MCF 10A (cell line): Measurements from ENCODE around the gene GPSM1. TPM values are rescaled to one million over a fixed set of nuclear protein-coding genes. Genes with fewer than 3 reads are reported as not detected.
"Not testable (repeated sequence)": the region's sequence is repeated elsewhere in the genome, so short reads cannot be mapped to it uniquely, and the experiment has no call there.

ENCODE experiments used
- BruUV-seq: library from RNA; stranded (reverse); fragments of 400-500 nt; replicated peaks from 2 replicates; lab custom pipeline; 2021; lab: Mats Ljungman, UMichigan
- CTCF ChIA-PET: fragments of 300-600 bp; sonication (Branson Sonifier 250); formaldehyde crosslinking; extraction: SDS; loops from one replicate; lab custom pipeline; 2021; ENCODE audit warnings: antibody characterized with exemption, inconsistent platforms; lab: Yijun Ruan, JAX
- POLR2A ChIA-PET: fragments of 300-600, 350-650 bp; sonication (Branson Sonifier 250); formaldehyde crosslinking; extraction: SDS; loops from one replicate; lab custom pipeline; 2020; ENCODE audit warnings: antibody characterized with exemption, inconsistent platforms; lab: Yijun Ruan, JAX
- DNase-seq: peaks from one replicate; pipeline ENCODE4 v3.0.0-alpha.2; 2018; ENCODE audit not compliant: unreplicated experiment
- H3K27ac Mint-ChIP-seq: one replicate; pipeline ENCODE4 v1.8.0; 2022; ENCODE audit warnings: mild to moderate bottlenecking, low read depth, mixed read lengths; ENCODE audit not compliant: unreplicated experiment
- H3K27me3 Mint-ChIP-seq: one replicate; pipeline ENCODE4 v1.8.0; 2022; ENCODE audit warnings: mixed read lengths; ENCODE audit not compliant: insufficient read depth, unreplicated experiment
- H3K36me3 Mint-ChIP-seq: one replicate; pipeline ENCODE4 v1.8.0; 2022; ENCODE audit warnings: mild to moderate bottlenecking, moderate library complexity, mixed read lengths; ENCODE audit not compliant: insufficient read depth, unreplicated experiment
- H3K4me1 Mint-ChIP-seq: one replicate; pipeline ENCODE4 v1.8.0; 2022; ENCODE audit warnings: mixed read lengths; ENCODE audit not compliant: insufficient read depth, unreplicated experiment
- H3K4me3 Mint-ChIP-seq: one replicate; pipeline ENCODE4 v1.8.0; 2022; ENCODE audit warnings: mild to moderate bottlenecking, moderate library complexity, mixed read lengths; ENCODE audit not compliant: unreplicated experiment
- H3K9me3 Mint-ChIP-seq: one replicate; pipeline ENCODE4 v1.8.0; 2022; ENCODE audit warnings: mixed read lengths; ENCODE audit not compliant: unreplicated experiment
- CTCF ChIP-seq: fragments of 200-600 bp; IDR thresholded peaks from one replicate; pipeline ENCODE4 v1.8.0; 2022; ENCODE audit warnings: antibody characterized with exemption, mild to moderate bottlenecking; ENCODE audit not compliant: unreplicated experiment
- intact Hi-C: fragments of 100-400 bp; cut with micrococcal nuclease; formaldehyde crosslinking; loops from 2 replicates; pipeline ENCODE4 v1.14.1; 2022
- total RNA-seq: library from RNA; stranded (reverse); gene quantifications from 2 replicates; pipeline ENCODE4 v1.2.3, GENCODE V29; 2022

GPSM1 gene
- total RNA-seq, 1 experiment from 2014 or later, result 15.5 TPM

DNA sequence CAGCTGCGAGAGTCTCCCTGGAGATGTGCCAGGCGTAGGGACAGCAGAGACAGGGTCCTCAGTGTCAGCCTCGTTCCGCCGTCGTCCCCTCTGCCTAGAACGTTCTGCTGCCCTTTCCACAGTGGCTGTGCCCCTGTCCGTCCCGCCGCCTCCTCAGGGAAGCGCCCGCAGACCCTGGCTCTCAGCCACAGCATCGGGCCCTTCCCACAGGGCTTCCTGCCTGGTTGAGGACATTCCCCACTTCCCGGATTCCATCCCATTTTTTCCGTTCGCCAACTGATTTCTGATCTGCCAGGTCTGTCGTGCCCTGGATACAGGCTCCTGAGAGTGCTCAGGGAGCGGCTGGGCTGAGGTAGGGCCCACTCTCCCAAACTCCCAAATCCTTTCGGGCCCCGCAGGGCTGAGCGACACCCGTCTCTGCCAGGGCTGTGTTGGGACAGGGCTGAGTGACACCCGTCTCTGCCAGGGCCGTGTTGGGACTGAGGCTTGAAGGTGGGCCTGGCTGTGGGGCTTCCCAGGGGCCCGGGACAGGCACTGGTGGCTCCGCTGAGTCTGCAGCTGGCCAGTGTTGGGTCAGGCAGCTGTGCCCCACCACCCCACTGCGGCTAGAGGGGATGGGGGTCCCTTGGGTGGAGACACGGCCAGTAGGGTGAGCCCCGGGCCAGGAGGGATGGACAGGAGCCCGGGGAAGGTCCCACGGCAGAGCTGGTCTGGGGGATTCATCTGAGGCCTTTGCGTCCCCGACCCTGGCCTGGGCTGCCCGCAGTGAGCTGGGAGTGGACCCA, 20.3 kb downstream of the GPSM1 start:
- H3K27ac Mint-ChIP-seq, result no peak overlapping the region
- intact Hi-C loops, result no loop called here
- no peaks in the 10 kb centered on the region for H3K4me1 Mint-ChIP-seq
- H3K4me3 Mint-ChIP-seq, result no peak overlapping the region
- POLR2A ChIA-PET, result interaction anchor here (2.1 kb wide), 1 partner anchor 16 kb away, joined by 10 read pairs; the partner anchor contains the start of gene DNLZ
- CTCF ChIA-PET, result no interaction called here
- BruUV-seq, result no TSS peak
- TF ChIP-seq CTCF, result no peak
- no peaks in the 10 kb centered on the region for H3K27me3 Mint-ChIP-seq
- H3K9me3 Mint-ChIP-seq, result no peaks in the 10 kb centered on the region
- DNase-seq, result no peak
- no peaks in the 10 kb centered on the region for H3K36me3 Mint-ChIP-seq

DNA sequence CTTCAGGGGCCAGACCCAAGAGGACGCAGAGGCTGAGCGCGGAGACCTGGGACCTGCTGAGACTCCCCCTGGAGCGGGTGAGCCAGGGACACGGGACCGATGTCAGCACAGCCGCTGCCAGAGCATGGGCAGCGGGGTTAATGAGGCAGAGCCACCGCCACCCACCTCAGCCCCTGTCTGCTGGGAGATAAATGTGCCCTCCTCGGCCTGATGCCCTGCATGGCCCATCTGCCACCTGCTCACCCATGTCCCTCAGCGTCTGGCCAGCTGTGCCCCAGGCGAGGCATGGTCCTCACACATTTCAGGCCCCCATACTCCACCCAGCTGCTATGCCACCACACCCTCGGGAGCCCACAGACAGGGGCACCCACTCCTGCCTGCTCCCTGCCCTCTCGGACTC, 21.4 kb downstream of the GPSM1 start:
- Mint-ChIP-seq H3K36me3 (no peaks in the 10 kb centered on the region), H3K4me3 (no peak overlapping the region), H3K27ac (no peak overlapping the region), H3K9me3 (no peaks in the 10 kb centered on the region), H3K4me1 (no peaks in the 10 kb centered on the region), H3K27me3 (no peaks in the 10 kb centered on the region)
- POLR2A ChIA-PET, result no interaction called here
- no peak for TF ChIP-seq CTCF
- CTCF ChIA-PET, result no interaction called here
- DNase-seq, result no peak
- BruUV-seq, result no TSS peak
- intact Hi-C loops, result no loop called here

- Mint-ChIP-seq H3K27me3 (no peaks in the 10 kb centered on the region), H3K36me3 (no peaks in the 10 kb centered on the region), H3K4me1 (peaks cover 1% of the 10 kb centered on the region), H3K4me3 (no peak overlapping the region), H3K27ac (no peak overlapping the region), H3K9me3 (no peaks in the 10 kb centered on the region)
- no peak for DNase-seq
- no peak for TF ChIP-seq CTCF
- intact Hi-C loops, result no loop called here
- ChIA-PET POLR2A (no interaction called here), CTCF (interaction anchor here (0.6 kb wide), 1 partner anchor 23 kb away, joined by 5 read pairs; no protein-coding TSS in a partner anchor)
- no TSS peak for BruUV-seq
These were observed 22.2 kb downstream of the GPSM1 start for GRCh38 chr9:136349546-136349945.

- Mint-ChIP-seq H3K9me3 (no peaks in the 10 kb centered on the region), H3K4me1 (peaks cover 5% of the 10 kb centered on the region), H3K4me3 (no peak overlapping the region), H3K36me3 (no peaks in the 10 kb centered on the region), H3K27ac (no peak overlapping the region), H3K27me3 (no peaks in the 10 kb centered on the region)
- ChIA-PET POLR2A (no interaction called here), CTCF (interaction anchor here (0.6 kb wide), 1 partner anchor 1159 kb away, joined by 4 read pairs; no protein-coding TSS in a partner anchor)
- no TSS peak for BruUV-seq
- TF ChIP-seq CTCF, result no peak
- no peak for DNase-seq
- intact Hi-C loops, result no loop called here
These were observed 24.0 kb downstream of the GPSM1 start for GRCh38 chr9:136351252-136351800.

- H3K4me3 Mint-ChIP-seq, H3K27ac Mint-ChIP-seq, BruUV-seq, H3K27me3 Mint-ChIP-seq, intact Hi-C loops, H3K36me3 Mint-ChIP-seq, H3K9me3 Mint-ChIP-seq, H3K4me1 Mint-ChIP-seq, DNase-seq: not testable (repeated sequence)
- ChIA-PET POLR2A (interaction anchor here (0.6 kb wide), 1 partner anchor 18 kb away, joined by 3 read pairs; no protein-coding TSS in a partner anchor), CTCF (interaction anchor here (0.6 kb wide), 1 partner anchor 1159 kb away, joined by 4 read pairs; no protein-coding TSS in a partner anchor)
These were observed 24.5 kb downstream of the GPSM1 start for GRCh38 chr9:136351868-136352267.
